Measurements from ENCODE around the gene GTF3C5. TPM values are rescaled to one million over a fixed set of nuclear protein-coding genes. Genes with fewer than 3 reads are reported as not detected.

GTF3C5 gene
- total RNA-seq, 1 donor from 2014 or later = 83.6 TPM

- Mint-ChIP-seq H3K4me3 (no peak overlapping the region), H3K27ac (no peak overlapping the region), H3K36me3 (peaks cover 8% of the 10 kb centered on the region), H3K9me3 (no peaks in the 10 kb centered on the region), H3K4me1 (ENCODE audit: unreplicated experiment) (no peaks in the 10 kb centered on the region), H3K27me3 (no peaks in the 10 kb centered on the region)
- no peak for DNase-seq (ENCODE audit: extremely low spot score, unreplicated experiment)
- TF ChIP-seq CTCF (conservative IDR thresholded peaks at IDR 0.05) = peak; percentile 28
Measured at GRCh38 chr9:133048595-133048994, 17.8 kb downstream of the GTF3C5 start.

GRCh38 chr9:133049043-133049442 lies 18.2 kb downstream of the GTF3C5 start:
- no peaks in the 10 kb centered on the region for H3K9me3 Mint-ChIP-seq
- no peaks in the 10 kb centered on the region for H3K4me1 Mint-ChIP-seq (ENCODE audit: unreplicated experiment)
- TF ChIP-seq CTCF (conservative IDR thresholded peaks at IDR 0.05) = no peak
- H3K27ac Mint-ChIP-seq = no peak overlapping the region
- no peak for DNase-seq (ENCODE audit: extremely low spot score, unreplicated experiment)
- no peaks in the 10 kb centered on the region for H3K27me3 Mint-ChIP-seq
- peaks cover 13% of the 10 kb centered on the region for H3K36me3 Mint-ChIP-seq
- no peak overlapping the region for H3K4me3 Mint-ChIP-seq

GRCh38 chr9:133050142-133050541 lies 19.3 kb downstream of the GTF3C5 start:
- Mint-ChIP-seq H3K27ac (no peak overlapping the region), H3K4me3 (no peak overlapping the region), H3K9me3 (no peaks in the 10 kb centered on the region), H3K4me1 (ENCODE audit: unreplicated experiment) (no peaks in the 10 kb centered on the region), H3K27me3 (no peaks in the 10 kb centered on the region), H3K36me3 (peaks cover 10% of the 10 kb centered on the region)
- DNase-seq (ENCODE audit: extremely low spot score, unreplicated experiment) = no peak
- no peak for TF ChIP-seq CTCF (conservative IDR thresholded peaks at IDR 0.05)

- Mint-ChIP-seq H3K36me3 (peaks cover 10% of the 10 kb centered on the region), H3K27me3 (no peaks in the 10 kb centered on the region), H3K4me3 (no peak overlapping the region), H3K4me1 (ENCODE audit: unreplicated experiment) (no peaks in the 10 kb centered on the region), H3K27ac (no peak overlapping the region), H3K9me3 (no peaks in the 10 kb centered on the region)
- no peak for DNase-seq (ENCODE audit: extremely low spot score, unreplicated experiment)
- TF ChIP-seq CTCF (conservative IDR thresholded peaks at IDR 0.05) = no peak
Measured at GRCh38 chr9:133050781-133051180, 20.0 kb downstream of the GTF3C5 start.

GRCh38 chr9:133051281-133051900 lies 20.6 kb downstream of the GTF3C5 start:
- Mint-ChIP-seq H3K27me3 (no peaks in the 10 kb centered on the region), H3K36me3 (peaks cover 10% of the 10 kb centered on the region), H3K4me1 (ENCODE audit: unreplicated experiment) (no peaks in the 10 kb centered on the region), H3K9me3 (no peaks in the 10 kb centered on the region), H3K4me3 (no peak overlapping the region), H3K27ac (no peak overlapping the region)
- no peak for DNase-seq (ENCODE audit: extremely low spot score, unreplicated experiment)
- TF ChIP-seq CTCF (conservative IDR thresholded peaks at IDR 0.05) = no peak

All from type B pancreatic cell (in vitro differentiated cells).